Keratinocyte (primary cell): ENCODE results near the gene PPP1R37.

Experiments
- EZH2 ChIP-seq: IDR thresholded peaks from one replicate; pipeline ENCODE4 v1.6.1; 2012; ENCODE audit warnings: inconsistent platforms, mild to moderate bottlenecking, low read length, moderate library complexity
- TF ChIP-seq, protein P1 (sequence below), 3 experiments: IDR thresholded peaks in 1 of 3; conservative IDR thresholded peaks in 1 of 3; optimal IDR thresholded peaks in 1 of 3; 2 replicates in 2 of 3; 3 replicates in 1 of 3; pipeline versions ENCODE3 to v1.5.1; 2011; ENCODE audit warnings: low read length in 3 of 3, mild to moderate bottlenecking in 3 of 3, moderate library complexity in 2 of 3, control low read depth in 1 of 3, inconsistent platforms in 1 of 3; ENCODE audit not compliant: insufficient read depth in 2 of 3; ENCODE audit errors: extremely low read depth in 1 of 3

DNA sequence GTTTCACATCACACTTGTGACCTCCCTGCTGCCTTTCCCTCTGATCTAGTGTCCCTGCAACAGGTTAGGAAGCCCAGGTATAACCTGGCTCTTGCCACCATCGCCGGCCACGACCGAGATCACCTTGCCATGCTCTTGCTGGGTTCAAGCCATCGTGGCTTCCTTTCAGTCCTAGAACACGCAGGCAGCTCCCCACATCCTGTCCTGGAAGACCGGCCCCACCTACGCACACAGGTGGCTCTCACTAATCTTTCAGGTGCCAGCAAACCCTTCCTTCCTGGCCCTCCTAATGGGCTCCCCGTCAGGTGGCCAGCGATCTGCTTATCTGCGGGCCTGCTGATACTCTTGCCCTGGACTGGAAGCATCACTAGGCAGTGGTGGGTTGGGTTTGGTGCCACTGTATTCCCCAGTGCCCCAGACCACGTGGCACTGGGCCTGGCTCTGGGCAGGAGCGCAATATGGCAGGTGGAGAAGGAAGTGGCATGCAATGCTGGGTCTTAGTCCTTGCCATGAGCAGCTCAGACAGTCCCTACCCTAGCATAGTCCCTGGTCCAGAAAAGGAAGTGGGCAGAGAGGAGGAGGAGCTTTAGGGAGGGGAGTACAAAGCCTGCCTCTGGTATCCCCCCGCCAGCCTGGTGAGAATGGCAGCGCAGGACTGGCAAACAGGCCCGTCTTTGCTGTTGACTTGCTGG is 11.8 kb downstream of the PPP1R37 start:
- TF ChIP-seq, protein P1, sequence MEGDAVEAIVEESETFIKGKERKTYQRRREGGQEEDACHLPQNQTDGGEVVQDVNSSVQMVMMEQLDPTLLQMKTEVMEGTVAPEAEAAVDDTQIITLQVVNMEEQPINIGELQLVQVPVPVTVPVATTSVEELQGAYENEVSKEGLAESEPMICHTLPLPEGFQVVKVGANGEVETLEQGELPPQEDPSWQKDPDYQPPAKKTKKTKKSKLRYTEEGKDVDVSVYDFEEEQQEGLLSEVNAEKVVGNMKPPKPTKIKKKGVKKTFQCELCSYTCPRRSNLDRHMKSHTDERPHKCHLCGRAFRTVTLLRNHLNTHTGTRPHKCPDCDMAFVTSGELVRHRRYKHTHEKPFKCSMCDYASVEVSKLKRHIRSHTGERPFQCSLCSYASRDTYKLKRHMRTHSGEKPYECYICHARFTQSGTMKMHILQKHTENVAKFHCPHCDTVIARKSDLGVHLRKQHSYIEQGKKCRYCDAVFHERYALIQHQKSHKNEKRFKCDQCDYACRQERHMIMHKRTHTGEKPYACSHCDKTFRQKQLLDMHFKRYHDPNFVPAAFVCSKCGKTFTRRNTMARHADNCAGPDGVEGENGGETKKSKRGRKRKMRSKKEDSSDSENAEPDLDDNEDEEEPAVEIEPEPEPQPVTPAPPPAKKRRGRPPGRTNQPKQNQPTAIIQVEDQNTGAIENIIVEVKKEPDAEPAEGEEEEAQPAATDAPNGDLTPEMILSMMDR (optimal IDR thresholded peaks at IDR 0.05 in 1 of 3, IDR thresholded peaks at IDR 0.05 in 1 of 3, conservative IDR thresholded peaks at IDR 0.05 in 1 of 3; ENCODE audit: extremely low read depth in 1 of 3, insufficient read depth in 2 of 3, low read length in 3 of 3): no peak
- no peak for TF ChIP-seq EZH2
